Stimulated activated CD4-positive, alpha-beta T cell treated with anti-CD3 and anti-CD28 coated beads, Interleukin-4, amount 100 ng/mL, for 1 hour (primary cell): ENCODE measurements around the gene VEPH1.

ENCODE experiments used
- DNase-seq: peaks from one replicate; pipeline ENCODE4 v3.0.0-alpha.2; 2020

The VEPH1 gene

DNA sequence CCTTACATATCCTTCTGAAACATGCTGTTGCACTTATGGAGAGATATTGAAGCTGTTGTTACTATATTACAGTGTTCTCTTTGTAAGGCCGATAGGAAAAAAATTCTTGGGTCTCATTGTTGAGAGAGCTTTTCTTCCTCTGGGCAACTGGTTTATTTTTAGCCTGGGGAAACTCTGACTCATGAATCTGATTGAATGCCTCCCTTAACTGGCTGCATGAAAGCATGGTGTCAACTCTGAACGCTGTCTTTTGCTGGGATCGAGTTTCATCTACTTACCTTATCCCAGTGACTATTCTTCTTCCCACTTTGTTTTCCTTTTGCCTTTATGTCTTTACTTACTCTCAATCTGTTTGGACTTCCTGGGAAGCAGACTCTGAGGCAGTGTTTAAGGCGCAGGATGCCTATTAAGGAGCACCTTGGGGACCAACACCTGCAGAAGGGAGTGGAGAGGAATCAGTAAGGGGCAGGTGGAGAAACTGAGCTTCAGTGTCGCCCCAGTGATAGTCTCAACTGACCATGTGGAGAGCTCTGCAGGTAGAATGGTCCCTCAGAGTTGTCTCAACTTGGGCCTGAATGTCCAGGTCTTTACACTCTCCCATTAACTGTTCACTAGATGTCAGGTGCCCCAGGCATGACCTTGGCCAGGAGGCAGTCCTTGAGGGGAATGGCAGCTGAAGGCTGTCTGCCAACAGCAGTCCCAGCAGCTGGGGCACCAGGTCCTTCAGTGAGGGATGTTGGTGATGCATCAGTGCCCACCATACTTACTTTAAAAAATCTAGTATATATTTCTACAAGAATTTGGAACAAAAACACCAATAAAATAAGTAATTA, 254.4 kb downstream of the VEPH1 start:
- DNase-seq = no peak

DNA sequence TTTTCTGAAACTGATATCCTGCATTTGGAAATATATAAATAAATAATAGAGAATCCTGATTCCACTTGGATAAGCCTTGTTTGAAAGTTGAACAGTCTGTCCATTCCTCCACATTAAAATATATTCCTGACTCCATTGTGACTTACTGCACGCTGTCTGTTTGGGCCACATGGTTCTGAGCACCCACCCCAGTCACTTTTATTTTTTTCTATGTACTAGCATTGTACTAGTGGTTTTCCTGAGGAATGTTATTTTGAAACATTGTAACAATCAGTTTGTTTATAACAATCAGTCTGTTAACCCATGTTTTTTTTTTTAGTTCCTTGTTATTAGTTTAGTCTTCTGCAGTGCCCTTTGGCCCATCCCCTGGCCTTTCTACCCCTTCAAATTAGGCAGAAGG, 255.8 kb downstream of the VEPH1 start:
- DNase-seq = no peak

DNA sequence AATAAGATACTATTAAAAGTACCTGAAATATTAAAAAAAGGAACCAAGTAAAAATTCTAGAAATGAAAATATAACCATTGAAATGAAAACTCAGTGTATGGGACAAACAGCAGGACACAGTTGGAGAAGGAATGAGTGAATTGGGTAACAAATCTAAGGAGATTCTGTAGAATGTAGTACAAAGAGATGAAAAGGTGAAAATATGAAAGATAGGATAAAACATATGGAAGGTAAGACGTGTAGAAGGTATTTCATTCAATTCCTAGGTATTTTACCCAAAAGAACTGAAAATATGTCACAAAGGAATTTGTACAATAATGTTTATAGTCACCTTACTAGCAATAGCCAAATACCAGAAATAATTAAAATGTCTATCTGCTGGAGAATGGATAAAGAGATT, 260.4 kb downstream of the VEPH1 start:
- no peak for DNase-seq

DNA sequence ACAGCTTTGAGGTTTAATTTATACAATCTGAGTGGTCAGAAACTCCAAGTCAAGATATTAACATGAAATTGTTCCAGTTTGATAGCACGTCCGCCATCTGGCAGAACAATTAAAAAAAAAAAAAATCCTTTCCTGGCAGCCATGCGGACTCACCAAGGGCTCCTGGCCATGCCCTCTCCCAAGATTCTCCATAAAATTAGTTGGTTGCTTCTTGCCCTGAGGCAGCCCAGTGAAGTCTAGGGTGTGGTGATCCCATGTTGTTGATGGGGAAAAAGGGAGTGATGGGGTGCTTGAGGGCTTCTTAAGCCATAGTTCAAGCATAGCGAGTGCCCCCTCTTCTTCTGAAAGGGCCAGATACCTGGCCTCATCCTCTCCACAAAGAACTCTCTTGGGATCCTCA, 261.6 kb downstream of the VEPH1 start:
- DNase-seq = no peak

DNA sequence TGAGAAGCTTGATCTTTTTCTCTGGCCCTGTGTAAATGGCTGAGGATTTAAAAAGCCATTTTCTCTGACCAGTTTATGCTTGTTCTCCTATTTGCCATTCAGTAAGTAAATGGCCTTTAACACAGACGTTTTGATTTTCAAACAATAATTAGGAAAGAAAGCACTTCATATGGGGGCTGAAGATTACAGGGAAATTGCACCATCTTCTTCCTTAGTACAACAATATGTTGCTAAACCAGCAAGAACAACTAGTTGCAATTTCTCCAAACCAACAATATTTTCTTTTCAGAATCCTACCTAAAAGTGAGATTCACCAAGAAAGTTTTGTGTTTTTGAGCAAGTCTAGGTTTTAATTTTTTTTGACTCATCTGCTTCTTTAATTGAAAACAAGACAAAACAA, 262.8 kb downstream of the VEPH1 start:
- DNase-seq = no peak

DNA sequence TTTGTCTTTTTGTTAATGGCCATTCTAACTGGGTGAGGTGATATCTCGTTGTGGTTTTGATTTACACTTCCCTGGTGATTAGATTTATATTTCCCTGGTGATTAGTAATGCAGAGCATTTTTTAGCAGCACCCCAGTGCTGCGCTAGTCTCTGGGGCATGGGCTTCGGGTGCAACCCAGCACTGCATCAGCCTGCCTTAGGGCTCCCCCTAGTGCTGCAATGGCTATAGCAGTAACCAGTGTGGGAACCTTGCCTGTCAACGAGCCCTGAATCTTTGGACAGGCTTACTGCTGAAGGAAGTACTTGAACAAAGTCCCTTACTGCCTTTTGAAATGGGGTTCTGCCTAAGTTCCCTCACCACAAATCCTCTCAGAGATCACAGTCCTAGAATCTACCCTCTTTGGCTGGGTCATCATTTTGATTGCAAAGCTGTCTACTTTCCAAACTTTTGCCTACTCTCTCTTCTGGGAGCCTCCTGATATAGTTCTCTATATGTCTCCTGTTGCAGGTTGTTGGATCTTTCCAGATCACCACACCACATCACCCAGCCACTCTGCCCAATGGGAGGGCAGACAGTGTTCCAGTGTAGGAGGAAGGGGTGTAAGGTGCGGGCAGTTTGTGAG, 264.0 kb downstream of the VEPH1 start:
- peak; percentile 74 for DNase-seq

DNA sequence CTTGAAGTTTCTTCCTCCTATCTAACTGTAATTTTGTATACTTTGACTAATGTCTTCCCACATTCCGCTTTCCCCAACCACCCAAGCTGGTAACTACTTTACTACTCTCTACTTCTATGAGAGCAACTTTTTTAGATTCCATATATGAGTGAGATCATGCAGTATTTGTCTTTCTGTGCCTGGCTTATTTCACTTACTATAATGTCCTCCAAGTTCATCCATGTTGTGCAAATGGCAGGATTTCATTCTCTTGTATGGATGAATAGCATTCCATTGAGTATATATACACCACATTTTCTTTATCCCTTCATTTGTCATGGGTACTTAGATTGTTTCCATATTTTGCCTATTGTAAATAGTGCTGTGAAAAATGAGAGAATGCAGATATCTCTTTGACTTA, 264.8 kb downstream of the VEPH1 start:
- DNase-seq = no peak

DNA sequence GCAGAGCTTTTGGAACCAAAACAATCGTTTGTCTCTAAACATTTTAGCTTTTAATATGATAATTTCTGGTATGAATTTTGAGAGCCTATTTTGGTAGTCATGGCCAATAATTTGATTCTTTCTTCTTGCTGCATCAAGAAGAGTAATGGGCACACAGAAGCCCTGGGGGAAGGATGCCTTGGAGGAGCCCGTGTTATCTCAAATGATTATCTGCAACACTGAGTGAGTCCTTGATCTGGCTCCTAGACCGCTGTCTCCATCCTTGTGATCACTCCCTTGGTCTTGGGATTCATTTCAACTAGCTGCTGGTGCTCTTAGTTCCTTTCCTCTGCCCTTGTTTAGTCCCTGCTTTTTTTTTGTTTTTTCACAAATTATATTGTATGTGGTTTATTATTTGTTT, 265.3 kb downstream of the VEPH1 start:
- DNase-seq = no peak

DNA sequence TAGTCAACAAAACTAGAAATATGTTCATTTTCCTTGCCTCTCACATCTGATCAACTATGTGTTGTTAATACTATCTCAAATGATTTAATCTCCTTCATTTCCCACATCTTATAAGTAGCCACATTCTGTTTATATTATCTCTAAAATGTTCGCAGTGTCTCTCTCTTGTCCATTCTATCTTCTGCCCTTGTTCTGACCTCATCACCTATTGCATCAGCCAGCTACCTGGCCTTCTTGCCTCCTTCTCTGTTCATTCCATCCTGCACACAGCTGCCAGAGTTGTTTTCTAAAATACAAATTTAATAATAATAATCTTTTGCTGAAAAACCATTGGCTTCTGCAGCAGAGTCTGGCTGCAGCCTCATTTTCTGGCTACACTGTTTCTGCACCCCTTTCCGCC, 267.9 kb downstream of the VEPH1 start:
- DNase-seq = no peak

DNA sequence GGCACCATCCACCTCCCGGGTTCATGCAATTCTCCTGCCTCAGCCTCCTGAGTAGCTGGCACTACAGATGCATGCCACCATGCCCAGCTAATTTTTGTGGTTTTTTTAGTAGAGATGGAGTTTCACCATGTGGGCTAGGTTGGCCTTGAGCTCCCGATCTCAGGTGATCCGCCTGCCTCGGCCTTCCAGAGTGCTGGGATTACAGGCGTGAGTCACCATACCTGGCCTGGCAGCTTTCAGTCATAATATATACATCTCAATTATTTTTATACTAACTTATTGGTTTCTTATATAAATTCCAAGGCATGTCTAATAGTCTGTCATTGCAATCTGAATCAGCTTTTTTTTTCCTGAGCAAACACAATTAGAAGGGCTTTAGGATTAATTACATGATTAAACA, 269.3 kb downstream of the VEPH1 start:
- DNase-seq = no peak

DNA sequence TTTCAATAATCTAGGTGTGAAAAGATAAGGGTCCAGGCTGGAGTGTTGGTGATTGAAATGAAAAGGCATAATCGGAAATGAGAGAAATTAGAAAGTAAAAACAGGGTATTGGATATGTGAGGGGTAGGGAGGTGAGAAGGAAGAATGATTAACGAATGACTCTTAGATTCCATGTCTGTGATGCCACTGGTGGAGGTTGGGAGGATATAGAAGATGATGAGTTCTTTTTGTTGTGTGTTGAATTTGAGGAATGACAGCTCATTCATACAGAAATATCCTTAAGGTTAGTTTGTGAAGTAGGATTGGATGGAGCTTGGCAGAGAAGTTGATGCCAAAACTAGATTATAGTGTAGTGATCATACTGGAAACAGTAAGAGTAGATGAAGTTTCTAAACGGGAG, 271.1 kb downstream of the VEPH1 start:
- no peak for DNase-seq

DNA sequence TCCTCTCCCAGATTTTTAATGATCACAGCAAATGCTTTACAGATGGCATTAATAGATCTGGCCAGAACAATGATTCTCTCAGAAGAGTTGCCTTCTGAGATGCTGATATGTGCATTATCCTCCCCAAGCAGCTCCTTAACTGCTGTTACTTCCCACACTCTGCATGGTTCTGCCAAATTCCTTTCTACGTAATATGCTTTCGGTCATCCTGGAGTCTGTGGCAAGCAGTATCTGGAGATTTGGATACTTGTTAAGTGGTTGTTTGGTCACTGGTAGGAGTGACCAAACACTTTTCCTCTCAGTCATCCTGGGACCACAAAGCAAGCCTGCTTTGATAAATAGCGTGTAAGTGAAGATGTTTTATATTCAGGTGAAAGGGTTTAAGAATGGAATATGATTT, 272.1 kb downstream of the VEPH1 start:
- DNase-seq = no peak

DNA sequence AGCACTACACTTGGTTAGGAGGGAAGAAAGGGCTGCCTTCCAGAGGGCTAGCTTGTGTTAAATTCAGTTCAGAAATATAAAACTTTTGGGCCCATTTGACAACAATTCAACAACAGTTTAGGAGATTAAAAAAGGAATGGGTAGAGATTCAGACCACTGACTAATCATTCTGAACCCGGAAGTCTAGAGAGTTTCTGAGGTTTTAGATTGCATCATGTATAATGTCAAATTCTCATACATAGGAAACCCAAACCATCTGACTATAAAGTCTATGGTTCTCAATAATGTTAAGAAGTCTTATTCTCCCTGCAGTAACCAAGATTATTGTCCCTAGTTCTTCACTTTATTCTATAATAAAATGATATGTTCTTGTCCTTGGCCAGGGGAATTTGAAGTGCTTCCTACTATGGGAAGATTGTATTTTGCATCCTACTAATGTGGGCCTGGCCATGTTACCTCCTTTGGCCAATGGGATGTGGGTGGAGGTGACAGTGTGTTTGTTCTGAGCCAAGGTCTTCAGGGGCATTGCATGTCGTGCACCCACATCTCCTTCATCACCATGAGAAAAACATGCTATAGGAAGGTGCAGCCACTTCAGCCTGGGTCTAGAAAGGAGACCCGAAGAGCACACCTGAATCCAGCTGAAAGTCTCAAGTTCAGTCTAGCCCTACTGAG, 276.9 kb downstream of the VEPH1 start:
- DNase-seq = no peak

DNA sequence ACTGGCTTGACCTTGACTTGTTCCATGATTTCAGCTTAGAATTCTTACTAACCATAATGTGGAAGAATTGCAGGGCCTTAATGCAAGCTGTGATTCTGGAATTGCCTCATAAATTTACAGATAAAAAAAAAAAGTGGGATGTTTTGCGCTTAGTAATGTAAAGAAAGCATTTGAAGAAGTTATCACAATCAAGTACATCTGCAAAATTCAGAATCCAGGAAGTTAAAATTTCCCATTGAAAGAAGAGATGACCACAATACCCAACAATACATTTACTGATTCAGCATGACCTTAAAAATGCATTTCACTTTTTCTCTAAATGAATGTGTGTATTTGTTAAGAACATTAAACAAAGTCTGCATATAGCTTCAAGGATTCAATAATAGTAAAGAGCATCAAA, 278.2 kb downstream of the VEPH1 start:
- DNase-seq = no peak

DNA sequence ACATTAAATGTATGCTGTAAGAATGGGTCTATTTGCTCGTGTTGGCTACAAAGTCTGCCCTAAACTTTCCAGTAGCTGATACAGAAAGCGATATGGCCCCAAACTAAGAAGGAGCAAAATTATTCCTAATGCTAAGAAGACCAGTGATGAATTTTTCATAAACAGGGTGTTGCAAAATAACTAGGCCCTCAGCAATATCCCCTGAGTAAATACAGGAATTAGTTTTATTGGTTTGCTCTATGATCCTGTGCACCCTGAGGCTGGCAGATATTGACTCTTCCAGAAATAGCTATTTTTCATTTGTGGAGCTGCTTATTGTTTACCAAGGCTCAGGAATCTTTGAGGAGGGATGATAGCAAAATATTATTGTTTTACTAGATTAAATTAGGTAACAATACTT, 282.3 kb downstream of the VEPH1 start:
- DNase-seq = no peak

DNA sequence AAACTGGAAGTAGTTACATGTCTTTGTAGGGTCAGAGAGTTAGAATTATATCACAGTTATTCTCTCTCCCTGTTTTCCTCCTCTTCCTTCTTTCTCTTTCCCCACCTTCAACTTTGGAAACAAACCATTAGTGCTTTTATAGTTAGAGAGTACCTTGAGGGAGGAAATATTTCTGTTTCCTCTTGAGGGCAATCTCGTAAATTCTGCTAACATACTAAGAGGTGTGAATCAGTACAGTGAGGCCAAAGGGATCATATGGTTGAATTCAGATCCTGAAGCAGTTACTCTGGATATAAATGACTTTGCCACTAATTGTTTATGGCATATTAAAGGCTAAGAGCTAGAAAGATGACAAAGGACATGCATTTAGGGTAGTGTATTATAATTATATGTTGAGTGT, 283.0 kb downstream of the VEPH1 start:
- no peak for DNase-seq

DNA sequence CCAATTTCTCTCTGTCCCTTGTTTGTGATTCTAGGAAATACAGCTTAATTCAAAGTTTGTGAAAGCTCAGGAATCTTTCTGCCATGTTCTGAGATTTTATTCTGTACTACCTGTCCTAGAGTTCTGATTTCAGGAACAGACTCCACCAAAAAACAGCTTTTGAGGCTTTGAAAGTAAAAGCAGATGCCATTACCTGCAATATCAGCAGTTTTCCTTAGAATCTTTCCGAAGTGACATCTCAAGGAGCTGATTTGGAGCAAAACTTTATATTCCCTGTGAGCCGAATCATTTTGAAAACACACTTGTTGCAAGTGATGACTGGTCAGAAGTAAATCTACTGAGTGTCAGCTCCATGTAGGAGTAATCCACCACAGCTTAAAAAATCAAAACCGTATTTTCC, 284.0 kb downstream of the VEPH1 start:
- no peak for DNase-seq
